ENCODE data around the gene RAB11FIP4. TPM values are rescaled to one million over a fixed set of nuclear protein-coding genes. Genes with fewer than 3 reads are reported as not detected.

RAB11FIP4 gene
- total and polyA plus RNA-seq, 4 donors, result 5.2 to 19.1 (median 12.8) TPM

DNA sequence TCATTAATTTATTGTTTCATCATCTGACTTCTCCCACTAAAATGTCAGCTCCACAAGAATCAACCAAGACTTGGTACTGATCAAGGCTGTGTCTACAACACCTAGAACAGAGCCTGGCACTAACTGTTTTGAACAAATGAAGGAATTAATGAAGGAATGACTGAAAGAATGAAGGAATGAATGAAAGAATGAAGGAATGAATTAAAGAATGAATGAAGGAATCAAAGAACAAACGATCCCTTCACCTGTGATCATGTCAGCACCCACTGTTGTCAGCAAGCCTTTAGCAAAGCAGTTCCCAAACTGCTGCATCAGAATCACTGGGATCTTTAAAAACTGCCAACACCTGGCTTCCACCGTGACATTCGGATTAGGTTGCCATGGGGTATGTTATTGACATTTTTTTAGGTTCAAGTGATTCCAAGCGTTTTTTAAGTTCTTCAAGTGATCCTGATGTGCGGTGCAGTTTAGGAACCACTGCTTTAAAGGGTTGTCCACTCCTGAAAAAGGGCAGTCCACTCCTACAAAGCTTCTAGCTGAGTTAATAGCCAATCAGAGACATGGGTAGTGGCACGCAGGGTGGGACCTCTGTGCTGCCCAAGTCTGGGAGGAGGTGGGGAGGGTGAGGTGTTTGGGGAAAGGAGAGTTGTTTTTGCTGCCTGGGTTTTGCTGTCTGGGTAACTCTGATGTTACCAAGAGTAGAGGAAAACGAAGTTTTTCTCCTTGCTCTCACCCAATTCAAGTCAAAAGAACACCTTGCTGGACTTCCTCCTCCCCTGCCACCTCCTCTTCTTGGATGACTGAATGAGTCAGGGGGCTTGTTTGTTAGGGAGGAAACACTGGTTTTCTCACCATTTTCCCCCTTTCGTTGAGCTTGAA is 89.7 kb downstream of the RAB11FIP4 start:
- no peak for TF ChIP-seq CTCF (IDR thresholded peaks at IDR 0.05; ENCODE audit: control extremely low read depth, extremely low read depth)
- no peak for ATAC-seq (ENCODE audit: insufficient read depth, low FRiP score)
- 61 to 75% methylated on average over 8 of the region's 8 CpGs for WGBS, 2 donors

GRCh38 chr17:31481783-31482081 is 90.3 kb downstream of the RAB11FIP4 start:
- Histone ChIP-seq H3K9ac (ENCODE audit: insufficient read depth in 1 of 2, low read length in 2 of 2) (no peak overlapping the region), H3K9me3 (ENCODE audit: control insufficient read depth in 4 of 4, insufficient read depth in 3 of 4, low read length in 3 of 4) (no peaks in the 10 kb centered on the region), H3K36me3 (ENCODE audit: control insufficient read depth in 4 of 4, insufficient read depth in 4 of 4, low read length in 4 of 4) (no peaks in the 10 kb centered on the region), H3K4me1 (ENCODE audit: control insufficient read depth in 5 of 5, insufficient read depth in 5 of 5, low read length in 5 of 5) (peaks cover 0 to 4% (median 3%) of the 10 kb centered on the region in 5 donors), H3K27me3 (ENCODE audit: control insufficient read depth in 3 of 3, insufficient read depth in 3 of 3, low read length in 2 of 3) (peaks cover 0 to 9% (median under 1%) of the 10 kb centered on the region in 3 donors), H3K27ac (ENCODE audit: low read depth in 1 of 2, low read length in 1 of 2) (no peak overlapping the region), H3K4me3 (no peak overlapping the region)
- ATAC-seq (ENCODE audit: insufficient read depth, low FRiP score), result no peak
- DNase-seq, result no peak
- no peak for TF ChIP-seq CTCF (IDR thresholded peaks at IDR 0.05; ENCODE audit: control extremely low read depth, extremely low read depth)
- 64 to 77% methylated on average over 4 of the region's 4 CpGs for WGBS, 2 donors

More for the DNA sequence above, 89.7 kb downstream of the RAB11FIP4 start:
- Histone ChIP-seq H3K27me3 (ENCODE audit: control insufficient read depth in 3 of 3, insufficient read depth in 3 of 3, low read length in 2 of 3) (peaks cover 0 to 9% (median 0%) of the 10 kb centered on the region in 3 donors), H3K9ac (ENCODE audit: insufficient read depth in 1 of 2, low read length in 2 of 2) (no peak overlapping the region), H3K4me3 (no peak overlapping the region), H3K36me3 (ENCODE audit: control insufficient read depth in 4 of 4, insufficient read depth in 4 of 4, low read length in 4 of 4) (no peaks in the 10 kb centered on the region), H3K27ac (ENCODE audit: low read depth in 1 of 2, low read length in 1 of 2) (no peak overlapping the region), H3K9me3 (ENCODE audit: control insufficient read depth in 4 of 4, insufficient read depth in 3 of 4, low read length in 3 of 4) (no peaks in the 10 kb centered on the region), H3K4me1 (ENCODE audit: control insufficient read depth in 5 of 5, insufficient read depth in 5 of 5, low read length in 5 of 5) (peaks cover 0 to 2% (median 0%) of the 10 kb centered on the region in 5 donors)
- DNase-seq, result no peak

- H3K27me3 ChIP-seq (ENCODE audit: control insufficient read depth in 3 of 3, insufficient read depth in 3 of 3, low read length in 2 of 3), result peaks cover 0 to 19% (median 18%) of the 10 kb centered on the region in 3 donors
- WGBS, 2 donors, result 88 to 93% methylated on average over 4 of the region's 4 CpGs
These were observed 93.3 kb downstream of the RAB11FIP4 start for GRCh38 chr17:31484821-31485220.

More at GRCh38 chr17:31484821-31485220, 93.3 kb downstream of the RAB11FIP4 start:
- H3K4me1 ChIP-seq (ENCODE audit: control insufficient read depth in 5 of 5, insufficient read depth in 5 of 5, low read length in 5 of 5), result peaks cover 0 to 13% (median 7%) of the 10 kb centered on the region in 5 donors
- ATAC-seq (ENCODE audit: insufficient read depth, low FRiP score), result no peak
- no peaks in the 10 kb centered on the region for H3K9me3 ChIP-seq (ENCODE audit: control insufficient read depth in 4 of 4, insufficient read depth in 3 of 4, low read length in 3 of 4)
- H3K4me3 ChIP-seq, result no peak overlapping the region
- TF ChIP-seq CTCF (IDR thresholded peaks at IDR 0.05; ENCODE audit: control extremely low read depth, extremely low read depth), result no peak
- DNase-seq, result no peak
- H3K9ac ChIP-seq (ENCODE audit: insufficient read depth in 1 of 2, low read length in 2 of 2), result no peak overlapping the region
- no peaks in the 10 kb centered on the region for H3K36me3 ChIP-seq (ENCODE audit: control insufficient read depth in 4 of 4, insufficient read depth in 4 of 4, low read length in 4 of 4)
- H3K27ac ChIP-seq (ENCODE audit: low read depth in 1 of 2, low read length in 1 of 2), result no peak overlapping the region

All from lung (tissue), 12 donors.